LNCAP (cell line): Measurements from ENCODE around the gene WSB1.

ENCODE experiments used
- CTCF ChIP-seq: fragments of 450-650 bp; IDR thresholded peaks from 2 replicates; pipeline ENCODE4 v1.5.1; 2017; ENCODE audit warnings: mild to moderate bottlenecking

The WSB1 gene

DNA sequence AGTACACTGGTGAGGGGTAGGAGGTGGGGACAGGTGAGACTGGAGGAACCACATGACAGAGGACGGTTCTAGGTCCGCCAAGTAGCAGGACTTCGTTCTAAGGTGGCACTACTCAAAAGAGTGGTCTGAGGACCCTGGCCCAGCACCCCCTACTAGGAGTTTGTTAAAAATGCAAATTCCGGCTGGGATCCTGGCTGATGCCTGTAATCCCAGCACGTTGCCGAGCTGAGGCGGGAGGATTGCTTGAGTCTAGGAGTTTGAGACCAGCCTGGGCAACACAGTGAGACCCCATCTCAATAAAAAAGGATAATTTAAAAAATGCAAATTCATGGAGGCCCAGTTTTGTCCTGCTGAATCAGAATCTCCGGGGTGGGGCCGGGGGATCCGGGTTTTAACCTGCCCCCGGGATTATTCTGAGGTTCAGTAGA, 59.1 kb downstream of the WSB1 start:
- TF ChIP-seq CTCF, result no peak

DNA sequence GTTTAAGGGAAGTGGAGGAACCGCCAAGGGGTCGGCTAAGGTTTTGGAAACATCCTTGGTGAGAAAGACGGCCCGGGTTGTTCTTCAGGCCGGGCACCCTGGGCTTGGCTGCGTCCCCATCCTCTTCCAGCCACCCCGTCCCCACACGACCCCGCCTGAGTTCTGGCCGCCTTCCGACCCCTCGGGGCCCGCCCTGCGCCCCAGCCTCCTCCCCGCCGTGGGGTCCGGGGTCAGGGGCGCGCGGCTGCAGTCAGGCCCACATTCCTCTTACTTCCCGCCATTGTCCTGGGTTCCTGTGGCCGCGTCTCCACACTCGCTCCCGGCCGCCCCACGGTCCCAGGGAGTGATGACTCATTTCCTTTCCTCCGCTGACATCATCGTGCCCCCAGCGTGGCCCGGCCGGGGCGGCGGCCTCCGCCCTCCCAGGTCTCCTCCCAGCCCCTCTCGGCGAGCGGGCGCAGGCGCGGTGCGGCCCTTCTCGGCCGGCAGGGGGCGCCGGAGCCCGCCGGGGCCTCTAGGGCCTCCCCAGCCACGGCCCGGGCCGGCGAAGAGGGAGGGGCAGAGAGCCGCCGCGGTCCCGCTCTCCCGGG, 59.6 kb downstream of the WSB1 start:
- peak; percentile 96 for TF ChIP-seq CTCF

GRCh38 chr17:27354051-27354490, 60.2 kb downstream of the WSB1 start:
- no peak for TF ChIP-seq CTCF

- no peak for TF ChIP-seq CTCF
Observed at GRCh38 chr17:27354491-27355081, 60.7 kb downstream of the WSB1 start.

GRCh38 chr17:27355419-27355818, 61.5 kb downstream of the WSB1 start:
- no peak for TF ChIP-seq CTCF

DNA sequence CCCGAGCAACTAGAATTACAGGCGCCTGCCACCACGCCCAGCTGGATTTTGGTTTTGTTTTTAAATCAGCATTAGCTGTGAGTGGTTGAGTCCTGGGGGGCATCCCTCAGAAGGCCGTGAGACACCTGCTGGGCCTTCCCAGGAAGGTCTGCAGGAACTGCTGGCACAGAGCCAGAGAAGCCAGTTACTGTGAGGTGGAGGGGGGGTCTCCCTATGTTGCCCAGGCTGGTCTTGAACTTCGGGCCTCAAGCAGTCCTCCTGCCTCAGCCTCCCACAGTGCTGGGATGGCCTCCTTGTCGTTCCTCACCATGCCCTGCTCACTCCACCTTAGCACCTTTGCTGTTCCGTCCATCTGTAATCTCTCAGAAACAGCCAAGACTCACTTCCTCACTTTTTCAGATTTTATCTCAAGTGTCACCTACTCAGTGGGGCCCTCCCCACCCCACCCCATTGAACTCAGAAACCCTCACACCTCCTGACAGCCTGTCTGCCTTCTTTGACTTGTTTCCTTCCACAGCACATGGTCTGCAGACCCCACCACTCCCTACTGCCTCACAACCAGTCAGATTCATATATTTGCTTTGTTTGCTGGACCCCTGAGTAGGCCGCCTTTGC, 62.3 kb downstream of the WSB1 start:
- no peak for TF ChIP-seq CTCF

DNA sequence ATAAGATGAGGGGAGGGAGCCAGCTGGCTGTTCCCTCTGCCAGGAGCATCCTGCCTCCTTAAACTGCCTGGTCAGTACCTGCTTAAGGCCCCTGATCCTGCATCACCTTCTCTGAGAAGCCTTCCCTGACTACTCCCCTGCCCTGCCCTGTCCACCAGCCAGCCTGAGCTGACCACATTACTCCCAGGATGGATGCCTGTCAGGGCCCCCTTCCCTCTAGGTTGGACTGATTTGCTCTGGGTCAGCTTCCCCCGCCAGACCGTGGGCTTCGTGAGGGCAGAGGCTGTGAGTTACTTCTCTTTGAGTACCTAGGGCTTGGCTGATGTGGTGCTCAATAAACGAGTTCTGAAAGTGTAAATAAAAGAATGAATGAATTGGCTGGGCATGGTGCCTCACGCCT, 63.3 kb downstream of the WSB1 start:
- no peak for TF ChIP-seq CTCF
